ENCODE results near the gene ACTA2.

Gene ACTA2

GRCh38 chr10:88926566-88927415 lies 25.8 kb downstream of the ACTA2 start:
- Histone ChIP-seq H3K4me3 (ENCODE audit: insufficient read depth, low read depth, low read length) (no peak overlapping the region), H3K27me3 (ENCODE audit: control insufficient read depth, insufficient read depth, low read length, poor library complexity, severe bottlenecking) (no peaks in the 10 kb centered on the region), H3K27ac (ENCODE audit: insufficient read depth, low read depth, low read length, poor library complexity, severe bottlenecking) (no peak overlapping the region), H3K9me3 (ENCODE audit: control insufficient read depth, low read length) (no peaks in the 10 kb centered on the region), H3K36me3 (ENCODE audit: control insufficient read depth, insufficient read depth, low read length) (no peaks in the 10 kb centered on the region), H3K4me1 (ENCODE audit: control insufficient read depth, insufficient read depth, low read length) (no peaks in the 10 kb centered on the region)
- WGBS, 2 experiments: 92 to 93% methylated on average over 5 to 6 of the region's 6 CpGs

GRCh38 chr10:88923520-88923919 lies 29.1 kb downstream of the ACTA2 start:
- no peaks in the 10 kb centered on the region for H3K36me3 ChIP-seq (ENCODE audit: control insufficient read depth, insufficient read depth, low read length)
- no peaks in the 10 kb centered on the region for H3K4me1 ChIP-seq (ENCODE audit: control insufficient read depth, insufficient read depth, low read length)
- no peaks in the 10 kb centered on the region for H3K9me3 ChIP-seq (ENCODE audit: control insufficient read depth, low read length)
- no peak overlapping the region for H3K4me3 ChIP-seq (ENCODE audit: insufficient read depth, low read depth, low read length)
- no peak overlapping the region for H3K27ac ChIP-seq (ENCODE audit: insufficient read depth, low read depth, low read length, poor library complexity, severe bottlenecking)
- H3K27me3 ChIP-seq (ENCODE audit: control insufficient read depth, insufficient read depth, low read length, poor library complexity, severe bottlenecking): no peaks in the 10 kb centered on the region

DNA sequence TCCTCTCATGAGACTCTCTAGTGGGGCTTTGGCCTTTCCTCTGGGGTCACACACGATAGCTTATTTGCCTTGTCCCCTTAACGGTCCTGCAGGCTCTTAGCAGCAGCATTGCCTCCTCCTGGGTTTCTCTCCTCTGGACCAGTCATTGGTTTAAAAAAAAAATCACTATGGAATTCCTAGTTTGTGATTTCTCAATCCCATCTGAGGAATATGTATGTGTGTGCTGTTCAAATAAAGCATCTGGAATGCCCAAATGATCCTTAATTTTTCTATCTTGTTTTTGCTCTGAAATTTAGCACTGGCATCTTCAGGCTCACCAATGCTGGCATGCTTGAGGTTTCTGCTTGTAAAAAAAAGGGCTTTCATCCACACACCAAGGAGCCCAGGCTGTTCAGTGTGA lies 30.5 kb downstream of the ACTA2 start:
- WGBS, 2 experiments: 83 to 86% methylated on average over 2 of the region's 2 CpGs
- Histone ChIP-seq H3K36me3 (ENCODE audit: control insufficient read depth, insufficient read depth, low read length) (no peaks in the 10 kb centered on the region), H3K9me3 (ENCODE audit: control insufficient read depth, low read length) (no peaks in the 10 kb centered on the region), H3K4me1 (ENCODE audit: control insufficient read depth, insufficient read depth, low read length) (no peaks in the 10 kb centered on the region), H3K27ac (ENCODE audit: insufficient read depth, low read depth, low read length, poor library complexity, severe bottlenecking) (no peak overlapping the region), H3K4me3 (ENCODE audit: insufficient read depth, low read depth, low read length) (no peak overlapping the region), H3K27me3 (ENCODE audit: control insufficient read depth, insufficient read depth, low read length, poor library complexity, severe bottlenecking) (no peaks in the 10 kb centered on the region)

GRCh38 chr10:88920986-88921593 lies 31.5 kb downstream of the ACTA2 start:
- no peaks in the 10 kb centered on the region for H3K4me1 ChIP-seq (ENCODE audit: control insufficient read depth, insufficient read depth, low read length)
- no peaks in the 10 kb centered on the region for H3K36me3 ChIP-seq (ENCODE audit: control insufficient read depth, insufficient read depth, low read length)
- H3K27me3 ChIP-seq (ENCODE audit: control insufficient read depth, insufficient read depth, low read length, poor library complexity, severe bottlenecking): no peaks in the 10 kb centered on the region
- no peaks in the 10 kb centered on the region for H3K9me3 ChIP-seq (ENCODE audit: control insufficient read depth, low read length)
- H3K27ac ChIP-seq (ENCODE audit: insufficient read depth, low read depth, low read length, poor library complexity, severe bottlenecking): no peak overlapping the region
- 96 to 97% methylated on average over 3 of the region's 3 CpGs for WGBS, 2 experiments
- no peak overlapping the region for H3K4me3 ChIP-seq (ENCODE audit: insufficient read depth, low read depth, low read length)

DNA sequence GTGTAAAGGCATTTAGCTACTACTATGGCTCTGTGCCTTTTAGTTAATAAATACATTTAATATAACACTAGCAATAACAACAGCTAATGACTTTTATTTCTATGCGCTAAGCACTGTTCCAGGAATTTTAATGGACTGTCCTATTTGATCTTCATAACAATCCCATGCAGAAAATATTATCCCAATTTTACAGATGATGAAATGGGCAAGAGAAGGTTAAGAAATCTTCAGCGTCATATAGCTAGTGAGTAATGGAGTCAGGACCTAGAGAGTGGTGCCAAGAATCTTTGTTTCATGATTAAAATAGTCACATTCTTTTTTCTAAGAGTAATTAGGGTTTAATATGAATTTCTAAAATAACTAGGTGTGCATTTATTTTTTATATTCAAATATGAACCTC lies 32.4 kb downstream of the ACTA2 start:
- Histone ChIP-seq H3K9me3 (ENCODE audit: control insufficient read depth, low read length) (no peaks in the 10 kb centered on the region), H3K4me1 (ENCODE audit: control insufficient read depth, insufficient read depth, low read length) (no peaks in the 10 kb centered on the region), H3K27ac (ENCODE audit: insufficient read depth, low read depth, low read length, poor library complexity, severe bottlenecking) (no peak overlapping the region), H3K27me3 (ENCODE audit: control insufficient read depth, insufficient read depth, low read length, poor library complexity, severe bottlenecking) (no peaks in the 10 kb centered on the region), H3K36me3 (ENCODE audit: control insufficient read depth, insufficient read depth, low read length) (no peaks in the 10 kb centered on the region), H3K4me3 (ENCODE audit: insufficient read depth, low read depth, low read length) (no peak overlapping the region)
- WGBS, 2 experiments: 45 to 80% methylated on average over 1 to 2 of the region's 2 CpGs

GRCh38 chr10:88919041-88919440 lies 33.5 kb downstream of the ACTA2 start:
- no peaks in the 10 kb centered on the region for H3K36me3 ChIP-seq (ENCODE audit: control insufficient read depth, insufficient read depth, low read length)
- no peaks in the 10 kb centered on the region for H3K4me1 ChIP-seq (ENCODE audit: control insufficient read depth, insufficient read depth, low read length)
- no peaks in the 10 kb centered on the region for H3K27me3 ChIP-seq (ENCODE audit: control insufficient read depth, insufficient read depth, low read length, poor library complexity, severe bottlenecking)
- H3K4me3 ChIP-seq (ENCODE audit: insufficient read depth, low read depth, low read length): no peak overlapping the region
- no peaks in the 10 kb centered on the region for H3K9me3 ChIP-seq (ENCODE audit: control insufficient read depth, low read length)
- 71% methylated on average over 1 of the region's 1 CpG; no CpG with 5 or more reads in 1 of the 2 experiments for WGBS, 2 experiments
- no peak overlapping the region for H3K27ac ChIP-seq (ENCODE audit: insufficient read depth, low read depth, low read length, poor library complexity, severe bottlenecking)

- no peak overlapping the region for H3K27ac ChIP-seq (ENCODE audit: insufficient read depth, low read depth, low read length, poor library complexity, severe bottlenecking)
- H3K9me3 ChIP-seq (ENCODE audit: control insufficient read depth, low read length): no peaks in the 10 kb centered on the region
- H3K27me3 ChIP-seq (ENCODE audit: control insufficient read depth, insufficient read depth, low read length, poor library complexity, severe bottlenecking): no peaks in the 10 kb centered on the region
- 80 to 96% methylated on average over 1 to 2 of the region's 3 CpGs for WGBS, 2 experiments
- H3K36me3 ChIP-seq (ENCODE audit: control insufficient read depth, insufficient read depth, low read length): no peaks in the 10 kb centered on the region
- no peaks in the 10 kb centered on the region for H3K4me1 ChIP-seq (ENCODE audit: control insufficient read depth, insufficient read depth, low read length)
- no peak overlapping the region for H3K4me3 ChIP-seq (ENCODE audit: insufficient read depth, low read depth, low read length)
These were observed 34.2 kb downstream of the ACTA2 start for GRCh38 chr10:88918191-88918905.

- Histone ChIP-seq H3K27ac (ENCODE audit: insufficient read depth, low read depth, low read length, poor library complexity, severe bottlenecking) (no peak overlapping the region), H3K4me3 (ENCODE audit: insufficient read depth, low read depth, low read length) (no peak overlapping the region), H3K27me3 (ENCODE audit: control insufficient read depth, insufficient read depth, low read length, poor library complexity, severe bottlenecking) (no peaks in the 10 kb centered on the region), H3K36me3 (ENCODE audit: control insufficient read depth, insufficient read depth, low read length) (no peaks in the 10 kb centered on the region), H3K4me1 (ENCODE audit: control insufficient read depth, insufficient read depth, low read length) (no peaks in the 10 kb centered on the region), H3K9me3 (ENCODE audit: control insufficient read depth, low read length) (no peaks in the 10 kb centered on the region)
- 83 to 89% methylated on average over 2 to 3 of the region's 3 CpGs for WGBS, 2 experiments
These were observed 35.6 kb downstream of the ACTA2 start for GRCh38 chr10:88916986-88917385.

GRCh38 chr10:88916231-88916630 lies 36.3 kb downstream of the ACTA2 start:
- Histone ChIP-seq H3K4me3 (ENCODE audit: insufficient read depth, low read depth, low read length) (no peak overlapping the region), H3K27ac (ENCODE audit: insufficient read depth, low read depth, low read length, poor library complexity, severe bottlenecking) (no peak overlapping the region), H3K9me3 (ENCODE audit: control insufficient read depth, low read length) (no peaks in the 10 kb centered on the region), H3K4me1 (ENCODE audit: control insufficient read depth, insufficient read depth, low read length) (no peaks in the 10 kb centered on the region), H3K27me3 (ENCODE audit: control insufficient read depth, insufficient read depth, low read length, poor library complexity, severe bottlenecking) (no peaks in the 10 kb centered on the region), H3K36me3 (ENCODE audit: control insufficient read depth, insufficient read depth, low read length) (no peaks in the 10 kb centered on the region)

DNA sequence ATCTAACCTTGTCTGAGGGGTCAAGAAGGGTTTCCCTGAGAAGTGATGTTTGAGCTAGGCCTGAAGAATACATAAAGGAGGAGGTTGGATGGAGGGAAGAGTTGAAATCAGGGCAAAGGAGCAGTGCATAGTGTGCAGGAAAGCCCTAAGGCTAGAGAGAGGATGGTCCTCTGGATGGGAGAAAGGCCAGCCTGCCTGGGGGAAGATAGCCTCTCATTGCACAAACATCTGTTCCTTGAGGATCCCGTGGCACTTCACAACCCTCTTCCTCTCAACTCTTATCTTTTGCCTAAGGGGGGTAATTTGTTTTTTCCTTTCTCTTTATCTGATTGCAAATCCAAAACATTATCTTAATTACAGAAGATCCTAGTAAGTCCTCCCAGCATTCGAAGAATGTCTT lies 36.8 kb downstream of the ACTA2 start:
- H3K27ac ChIP-seq (ENCODE audit: insufficient read depth, low read depth, low read length, poor library complexity, severe bottlenecking): no peak overlapping the region
- WGBS, 2 experiments: 83 to 100% methylated on average over 1 of the region's 2 CpGs
- no peaks in the 10 kb centered on the region for H3K27me3 ChIP-seq (ENCODE audit: control insufficient read depth, insufficient read depth, low read length, poor library complexity, severe bottlenecking)
- no peaks in the 10 kb centered on the region for H3K4me1 ChIP-seq (ENCODE audit: control insufficient read depth, insufficient read depth, low read length)
- no peak overlapping the region for H3K4me3 ChIP-seq (ENCODE audit: insufficient read depth, low read depth, low read length)
- no peaks in the 10 kb centered on the region for H3K9me3 ChIP-seq (ENCODE audit: control insufficient read depth, low read length)
- H3K36me3 ChIP-seq (ENCODE audit: control insufficient read depth, insufficient read depth, low read length): no peaks in the 10 kb centered on the region
